K562 (cell line): ENCODE results near the gene PTK7. TPM values are rescaled to one million over a fixed set of nuclear protein-coding genes. Genes with fewer than 3 reads are reported as not detected.

Source experiments
- ATAC-seq: fragments of 200-7000 bp; cut with Tn5 transposase; 3 replicates; pipeline ENCODE4 v1.9.1; 2020; ENCODE audit warnings: moderate library complexity
- BruUV-seq: library from RNA; stranded (reverse); fragments of 400-500 nt; replicated peaks from 2 replicates; lab custom pipeline; 2021; lab: Mats Ljungman, UMichigan
- CTCF ChIA-PET: fragments of 300-600 bp; formaldehyde crosslinking; extraction: SDS; loops from one replicate; lab custom pipeline; 2021; ENCODE audit warnings: low intra/inter-chr PET ratio; lab: Yijun Ruan, JAX
- POLR2A ChIA-PET: fragments of 300-600, 350-650 bp; sonication (Branson Sonifier 250); formaldehyde crosslinking; extraction: SDS; loops from one replicate; lab custom pipeline; 2021; ENCODE audit warnings: antibody characterized with exemption, inconsistent platforms; lab: Yijun Ruan, JAX
- DNase-seq, 4 experiments: peaks; one replicate each; pipeline versions ENCODE4 v3.0.0 to v3.0.0-alpha.2; 2011 to 2018; ENCODE audit warnings: low spot score in 3 of 4, mixed read lengths in 3 of 4; ENCODE audit errors: extremely low read depth in 1 of 4
- FAIRE-seq: peaks from 2 replicates; lab custom pipeline; 2011; peaks lifted over from hg19 to GRCh38; lab: Jason Lieb, UNC
- H2AFZ ChIP-seq: 2 replicates; pipeline ENCODE4 v1.6.0; 2011; ENCODE audit warnings: low read depth, low read length, control low read depth, inconsistent platforms
- H3K27ac ChIP-seq: fragments of 200-600 bp; 3 replicates; pipeline ENCODE4 v1.8.0; 2011; ENCODE audit warnings: low read depth, mild to moderate bottlenecking, control low read depth, inconsistent platforms, low read length, moderate library complexity, mixed read lengths; ENCODE audit errors: extremely low read depth
- H3K27me3 ChIP-seq, 2 experiments: fragments of 300-600 bp in 1 of 2; 2 replicates in 1 of 2; 3 replicates in 1 of 2; pipeline versions ENCODE4 v1.6.0 to v1.8.0; 2011; ENCODE audit warnings: inconsistent platforms in 2 of 2, low read length in 2 of 2, mild to moderate bottlenecking in 1 of 2, mixed read lengths in 1 of 2, moderate library complexity in 1 of 2; ENCODE audit not compliant: control insufficient read depth in 2 of 2, insufficient read depth in 2 of 2
- H3K36me3 ChIP-seq: fragments of 300-600 bp; 3 replicates; pipeline ENCODE4 v1.8.0; 2011; ENCODE audit warnings: mild to moderate bottlenecking, low read length, inconsistent platforms; ENCODE audit not compliant: control insufficient read depth, insufficient read depth
- H3K4me1 ChIP-seq, 2 experiments: fragments of 200-600 bp in 1 of 2; replicated peaks in 1 of 2; 2 replicates in 1 of 2; 3 replicates in 1 of 2; pipeline versions ENCODE4 v1.5.1 to v1.8.0; 2011; ENCODE audit warnings: inconsistent platforms in 2 of 2, low read length in 2 of 2, mild to moderate bottlenecking in 1 of 2, mixed read lengths in 1 of 2, moderate library complexity in 1 of 2; ENCODE audit not compliant: control insufficient read depth in 2 of 2, insufficient read depth in 2 of 2
- H3K4me2 ChIP-seq: 2 replicates; pipeline ENCODE4 v1.6.1; 2011; ENCODE audit warnings: low read length, control low read depth, inconsistent platforms, mixed read lengths; ENCODE audit not compliant: insufficient read depth
- H3K4me3 ChIP-seq: fragments of 200-600 bp; sonication (generic), shearing (Covaris generic); 2 replicates; pipeline ENCODE4 v1.5.1; 2016; ENCODE audit warnings: control low read depth, inconsistent platforms
- H3K79me2 ChIP-seq: fragments of 200-600 bp; 3 replicates; pipeline ENCODE4 v1.8.0; 2011; ENCODE audit warnings: low read length, inconsistent platforms; ENCODE audit not compliant: control insufficient read depth, insufficient read depth
- H3K9ac ChIP-seq, 2 experiments: 2 replicates each; pipeline versions ENCODE4 v1.6.0 to v1.6.1; 2011; ENCODE audit warnings: low read depth in 2 of 2, low read length in 2 of 2, control low read depth in 1 of 2, inconsistent platforms in 1 of 2, mild to moderate bottlenecking in 1 of 2, mixed read lengths in 1 of 2; ENCODE audit not compliant: insufficient read depth in 1 of 2
- H3K9me1 ChIP-seq: one replicate; pipeline ENCODE4 v1.6.0; 2011; ENCODE audit warnings: inconsistent platforms, mild to moderate bottlenecking, low read length, moderate library complexity; ENCODE audit not compliant: control insufficient read depth, insufficient read depth
- H3K9me3 ChIP-seq: replicated peaks from 2 replicates; pipeline ENCODE4 v1.5.1; 2011; ENCODE audit warnings: low read depth, low read length, inconsistent platforms; ENCODE audit not compliant: control insufficient read depth, insufficient read depth
- H4K20me1 ChIP-seq: replicated peaks from 2 replicates; pipeline ENCODE4 v1.6.1; 2011; ENCODE audit warnings: low read length, inconsistent platforms, mixed read lengths; ENCODE audit not compliant: control insufficient read depth, insufficient read depth
- BHLHE40 ChIP-seq: IDR thresholded peaks from 2 replicates; pipeline ENCODE4 v1.6.1; 2011; ENCODE audit warnings: low read length, improper control_type of control experiment
- CCNT2 ChIP-seq: IDR thresholded peaks from 2 replicates; pipeline ENCODE4 v1.6.1; 2011; ENCODE audit warnings: borderline replicate concordance, low read depth, mild to moderate bottlenecking, moderate library complexity, mixed read lengths, low read length; ENCODE audit not compliant: insufficient read length; ENCODE audit errors: extremely low read depth
- GATAD2A ChIP-seq: fragments of 450-650 bp; IDR thresholded peaks from 2 replicates; pipeline ENCODE4 v1.6.1; 2017
- MBD2 ChIP-seq: sonication (generic); IDR thresholded peaks from 2 replicates; pipeline ENCODE4 v1.6.1; 2016; ENCODE audit warnings: low read depth, borderline replicate concordance
- NR4A1 ChIP-seq, 2 experiments: fragments of 250-450 bp in 1 of 2; fragments of 450-650 bp in 1 of 2; sonication (Bioruptor Pico) in 1 of 2; IDR thresholded peaks; 2 replicates each; pipeline versions ENCODE4 v1.4.0 to v1.6.1; 2016 to 2020; ENCODE audit warnings: mild to moderate bottlenecking in 2 of 2, missing compliant biosample characterization in 1 of 2, missing genetic modification characterization in 1 of 2, moderate library complexity in 1 of 2
- POLR2G ChIP-seq: fragments of 200-400 bp; formaldehyde crosslinking; IDR thresholded peaks from 2 replicates; pipeline ENCODE4 v1.6.1; 2017; ENCODE audit warnings: low read depth, mild to moderate bottlenecking, antibody characterized with exemption, low read length, moderate library complexity
- PRDM10 ChIP-seq: fragments of 450-650 bp; IDR thresholded peaks from 2 replicates; pipeline ENCODE4 v1.6.1; 2018; ENCODE audit not compliant: partially characterized antibody
- TEAD1 ChIP-seq, 2 experiments: fragments of 450-650 bp in 1 of 2; sonication (generic) in 1 of 2; formaldehyde crosslinking; IDR thresholded peaks; 2 replicates each; pipeline versions ENCODE4 v1.4.0 to v1.8.0; 2020 to 2022; ENCODE audit warnings: mild to moderate bottlenecking in 2 of 2, missing genetic modification reagents in 1 of 2
- ZBTB1 ChIP-seq: sonication (generic); formaldehyde crosslinking; IDR thresholded peaks from 2 replicates; pipeline ENCODE4 v1.8.1; 2023; ENCODE audit warnings: missing genetic modification reagents, low read depth, mild to moderate bottlenecking, borderline replicate concordance
- ZNF197 ChIP-seq: fragments of 200-800 bp; sonication (Bioruptor generic); IDR thresholded peaks from 2 replicates; pipeline ENCODE4 v1.6.1; 2016; ENCODE audit warnings: low read depth, missing genetic modification characterization, missing compliant biosample characterization
- ZNF766 ChIP-seq: fragments of 200-800 bp; sonication (Bioruptor generic); conservative IDR thresholded peaks from 2 replicates; pipeline ENCODE4 v1.6.1; 2016; ENCODE audit warnings: missing genetic modification characterization, missing compliant biosample characterization
- WGBS: fragments of 100-300 bp; shearing (Covaris generic); methylation state at CpG from one replicate; pipeline ENCODE4 v1.1.6; 2016; ENCODE audit warnings: low coverage, mixed read lengths; ENCODE audit not compliant: insufficient coverage; ENCODE audit errors: missing lambda C conversion rate; 5-methylcytosine and 5-hydroxymethylcytosine counted together
- in situ Hi-C: fragments of 300-500 bp; cut with MboI; formaldehyde crosslinking; loops from 4 replicates; pipeline ENCODE4 v1.15.0; 2018; ENCODE audit warnings: inconsistent platforms, mixed read lengths
- intact Hi-C: fragments of 100-400 bp; cut with micrococcal nuclease; formaldehyde crosslinking; loops from 2 replicates; pipeline ENCODE4 v1.14.2; 2022
- polyA plus RNA-seq, 8 experiments: library from polyadenylated mRNA; depleted of rRNA in 4 of 8; stranded (reverse) in 5 of 8; unstranded in 3 of 8; fragments of >200 nt; fragmentation: Nextera tagmentation in 2 of 8; fragmentation: Illumina TruSeq in 1 of 8; extraction: Ambion mirVana in 2 of 8; extraction: Trizol in 1 of 8; gene quantifications; 2 replicates each; pipeline versions ENCODE4 v1.2.1 to v1.2.3, GENCODE V29; 2011 to 2014; ENCODE audit warnings: inconsistent platforms in 1 of 8, missing spikeins in 1 of 8
- total RNA-seq, 7 experiments: library from RNA; depleted of rRNA in 6 of 7; stranded (reverse); fragments of >200 nt in 6 of 7; fragmentation: Illumina TruSeq in 2 of 7; extraction: Trizol in 2 of 7; gene quantifications; 2 replicates each; pipeline versions ENCODE4 v1.2.1 to v1.2.3, GENCODE V29; 2011 to 2021; ENCODE audit warnings: low replicate concordance in 1 of 7
- TF ChIP-seq, protein P1 (sequence below): fragments of 450-650 bp; IDR thresholded peaks from 2 replicates; pipeline ENCODE4 v1.7.0; 2016; ENCODE audit warnings: borderline replicate concordance
- TF ChIP-seq, protein P2 (sequence below): sonication (generic); formaldehyde crosslinking; IDR thresholded peaks from 2 replicates; pipeline ENCODE4 v1.9.0; 2022; ENCODE audit warnings: mild to moderate bottlenecking, missing genetic modification reagents

Gene PTK7
- total and polyA plus RNA-seq, 9 of the 15 experiments (the other 6 are each of a cell fraction or from before 2014, with no cell fraction given): 0.20 to 6.8 (median 4.2) TPM

DNA sequence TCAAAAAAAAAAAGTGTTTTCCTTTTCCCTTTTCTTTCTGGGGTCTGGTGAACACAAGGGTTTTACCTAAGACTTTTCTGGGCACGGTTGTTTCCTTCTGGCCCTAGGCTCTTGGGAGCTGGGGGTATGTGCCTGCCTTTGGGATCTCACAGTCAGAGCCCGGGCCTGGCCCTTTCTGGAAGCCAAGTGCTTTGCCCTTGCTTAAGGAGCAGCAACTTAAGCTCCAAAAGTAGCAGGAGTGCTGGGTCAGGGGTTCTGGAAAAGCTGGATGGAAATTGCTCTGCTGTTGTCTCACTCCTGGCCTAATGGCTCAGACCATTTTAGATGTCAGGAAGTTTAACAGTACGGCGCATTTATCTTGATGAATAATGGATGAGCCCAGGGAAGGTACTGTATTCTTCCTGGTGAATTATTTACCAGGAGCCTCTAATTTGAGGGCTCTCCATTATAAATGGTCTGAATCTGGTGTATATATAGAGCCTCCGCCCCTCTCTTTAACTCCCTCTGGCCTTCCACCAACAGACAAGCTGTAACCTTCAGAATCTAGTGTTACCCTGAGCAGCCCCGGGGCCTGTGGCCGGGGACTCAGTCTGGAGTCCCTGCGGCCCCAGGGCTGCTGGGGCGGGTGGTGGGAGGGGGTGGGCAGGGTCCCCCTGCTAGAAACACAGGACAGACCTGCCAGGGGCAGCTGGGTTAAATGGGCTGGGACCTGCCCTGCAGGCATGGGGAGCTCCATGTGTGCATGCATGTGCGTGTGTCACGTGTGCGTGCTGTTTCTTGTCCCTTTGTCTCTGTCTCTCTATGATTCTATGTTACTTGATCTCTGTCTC, 37.5 kb downstream of the PTK7 start:
- 68% methylated on average over 12 of the region's 12 CpGs for WGBS
- TF ChIP-seq TEAD1 (CRISPR knock-in tag; IDR thresholded peaks at IDR 0.05) (no peak), CCNT2 (no peak), GATAD2A (no peak), NR4A1 (CRISPR knock-in tag; IDR thresholded peaks at IDR 0.05) (no peak), NR4A1 (tag; IDR thresholded peaks at IDR 0.05) (peak; percentile 13; the same call in 1 of the 2 replicates), PRDM10 (peak; percentile 83), MBD2 (0 out of 2 replicates have a peak, but pooled peaks have one; percentile 20), ZNF766 (CRISPR knock-in tag) (0 out of 2 replicates have a peak, but pooled peaks have one; percentile 4), ZNF197 (peak; percentile 25; the same call in 1 of the 2 replicates), POLR2G (peak; percentile 59), BHLHE40 (0 out of 2 replicates have a peak, but pooled peaks have one; percentile 9), ZBTB1 (0 out of 2 replicates have a peak, but pooled peaks have one; percentile 14)
- TF ChIP-seq, protein P1, sequence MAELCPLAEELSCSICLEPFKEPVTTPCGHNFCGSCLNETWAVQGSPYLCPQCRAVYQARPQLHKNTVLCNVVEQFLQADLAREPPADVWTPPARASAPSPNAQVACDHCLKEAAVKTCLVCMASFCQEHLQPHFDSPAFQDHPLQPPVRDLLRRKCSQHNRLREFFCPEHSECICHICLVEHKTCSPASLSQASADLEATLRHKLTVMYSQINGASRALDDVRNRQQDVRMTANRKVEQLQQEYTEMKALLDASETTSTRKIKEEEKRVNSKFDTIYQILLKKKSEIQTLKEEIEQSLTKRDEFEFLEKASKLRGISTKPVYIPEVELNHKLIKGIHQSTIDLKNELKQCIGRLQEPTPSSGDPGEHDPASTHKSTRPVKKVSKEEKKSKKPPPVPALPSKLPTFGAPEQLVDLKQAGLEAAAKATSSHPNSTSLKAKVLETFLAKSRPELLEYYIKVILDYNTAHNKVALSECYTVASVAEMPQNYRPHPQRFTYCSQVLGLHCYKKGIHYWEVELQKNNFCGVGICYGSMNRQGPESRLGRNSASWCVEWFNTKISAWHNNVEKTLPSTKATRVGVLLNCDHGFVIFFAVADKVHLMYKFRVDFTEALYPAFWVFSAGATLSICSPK: no peak
- TF ChIP-seq, protein P2, sequence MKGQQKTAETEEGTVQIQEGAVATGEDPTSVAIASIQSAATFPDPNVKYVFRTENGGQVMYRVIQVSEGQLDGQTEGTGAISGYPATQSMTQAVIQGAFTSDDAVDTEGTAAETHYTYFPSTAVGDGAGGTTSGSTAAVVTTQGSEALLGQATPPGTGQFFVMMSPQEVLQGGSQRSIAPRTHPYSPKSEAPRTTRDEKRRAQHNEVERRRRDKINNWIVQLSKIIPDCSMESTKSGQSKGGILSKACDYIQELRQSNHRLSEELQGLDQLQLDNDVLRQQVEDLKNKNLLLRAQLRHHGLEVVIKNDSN (CRISPR knock-in tag): peak; percentile 75

More for the DNA sequence above, 37.5 kb downstream of the PTK7 start:
- BruUV-seq: no TSS peak
- FAIRE-seq (no peak), DNase-seq (peak in 2 of 4 experiments; percentile 22 to 39), ATAC-seq (peak; percentile 67)
- no peaks in the 10 kb centered on the region for H3K79me2 ChIP-seq
- POLR2A ChIA-PET: interaction anchor here (0.5 to 1.3 kb wide), 6 partner anchors 11 to 368 kb away, joined by 3 to 12 read pairs (median 4); partner anchors contain the start of gene TBCC
- intact Hi-C loops (no loop called here), in situ Hi-C loops (no loop called here)
- H3K9me1 ChIP-seq: no peaks in the 10 kb centered on the region
- no peaks in the 10 kb centered on the region for H4K20me1 ChIP-seq
- H3K27ac ChIP-seq: peak overlapping the region; percentile 70
- H2AFZ ChIP-seq: peak overlapping the region; percentile 96
- no peak overlapping the region for H3K4me3 ChIP-seq
- no peaks in the 10 kb centered on the region for H3K9me3 ChIP-seq
- H3K9ac ChIP-seq: peak overlapping the region; percentile 59 to 67; a peak in 3 of 4 replicates
- CTCF ChIA-PET: no interaction called here
- peaks cover 25 to 26% of the 10 kb centered on the region in 2 experiments for H3K4me1 ChIP-seq
- peak overlapping the region; percentile 44; the same call in 1 of the 2 replicates for H3K4me2 ChIP-seq
- H3K36me3 ChIP-seq: no peaks in the 10 kb centered on the region
- H3K27me3 ChIP-seq: no peaks in the 10 kb centered on the region
